Astrocyte (in vitro differentiated cells and primary cell): ENCODE measurements around the gene NTRK1. TPM values are rescaled to one million over a fixed set of nuclear protein-coding genes. Genes with fewer than 3 reads are reported as not detected.

Source experiments
- DNase-seq: peaks from one replicate; pipeline ENCODE4 v3.0.0-alpha.2; 2010; ENCODE audit warnings: low read depth
- FAIRE-seq: peaks from 2 replicates; lab custom pipeline; 2011; peaks lifted over from hg19 to GRCh38; lab: Jason Lieb, UNC
- H2AFZ ChIP-seq: 2 replicates; pipeline ENCODE4 v1.6.0; 2012; ENCODE audit warnings: low read depth, low read length, inconsistent platforms
- H3K27ac ChIP-seq: 2 replicates; pipeline ENCODE4 v1.5.1; 2011; ENCODE audit warnings: low read depth, low read length, inconsistent platforms
- H3K27me3 ChIP-seq: 2 replicates; pipeline ENCODE4 v1.6.0; 2011; ENCODE audit warnings: low read length, inconsistent platforms; ENCODE audit not compliant: insufficient read depth
- H3K36me3 ChIP-seq: 2 replicates; pipeline ENCODE4 v1.5.1; 2011; ENCODE audit warnings: low read length, inconsistent platforms; ENCODE audit not compliant: insufficient read depth
- H3K4me1 ChIP-seq: 2 replicates; pipeline ENCODE4 v1.5.1; 2011; ENCODE audit warnings: low read length, inconsistent platforms; ENCODE audit not compliant: insufficient read depth
- H3K4me2 ChIP-seq: 2 replicates; pipeline ENCODE4 v1.6.0; 2012; ENCODE audit warnings: low read length, inconsistent platforms
- H3K4me3 ChIP-seq: 2 replicates; pipeline ENCODE4 v1.5.1; 2011; ENCODE audit warnings: low read depth, mild to moderate bottlenecking, low read length, inconsistent platforms; ENCODE audit not compliant: insufficient read depth
- H3K79me2 ChIP-seq: 2 replicates; pipeline ENCODE4 v1.6.0; 2012; ENCODE audit warnings: mild to moderate bottlenecking, low read length, inconsistent platforms; ENCODE audit not compliant: insufficient read depth
- H3K9ac ChIP-seq: 2 replicates; pipeline ENCODE4 v1.6.0; 2012; ENCODE audit warnings: mild to moderate bottlenecking, low read length, inconsistent platforms
- H3K9me3 ChIP-seq: 2 replicates; pipeline ENCODE4 v1.5.1; 2012; ENCODE audit warnings: low read depth, mild to moderate bottlenecking, low read length, inconsistent platforms; ENCODE audit not compliant: insufficient read depth
- H4K20me1 ChIP-seq: 2 replicates; pipeline ENCODE4 v1.6.0; 2012; ENCODE audit warnings: low read length, inconsistent platforms; ENCODE audit not compliant: insufficient read depth
- H3K27ac Mint-ChIP-seq: one replicate; pipeline ENCODE4 v1.8.0; 2021; ENCODE audit warnings: mild to moderate bottlenecking, mixed read lengths; ENCODE audit not compliant: unreplicated experiment
- H3K27me3 Mint-ChIP-seq: one replicate; pipeline ENCODE4 v1.8.0; 2021; ENCODE audit warnings: low read depth, mixed read lengths; ENCODE audit not compliant: unreplicated experiment
- H3K36me3 Mint-ChIP-seq: one replicate; pipeline ENCODE4 v1.8.0; 2021; ENCODE audit warnings: low read depth, mixed read lengths; ENCODE audit not compliant: unreplicated experiment
- H3K4me1 Mint-ChIP-seq: one replicate; pipeline ENCODE4 v1.8.0; 2021; ENCODE audit warnings: low read depth, mixed read lengths; ENCODE audit not compliant: unreplicated experiment
- H3K4me3 Mint-ChIP-seq: one replicate; pipeline ENCODE4 v1.8.0; 2021; ENCODE audit warnings: mild to moderate bottlenecking, moderate library complexity, mixed read lengths; ENCODE audit not compliant: unreplicated experiment
- H3K9me3 Mint-ChIP-seq: one replicate; pipeline ENCODE4 v1.8.0; 2021; ENCODE audit warnings: mild to moderate bottlenecking, mixed read lengths; ENCODE audit not compliant: unreplicated experiment
- CTCF ChIP-seq: IDR thresholded peaks from 2 replicates; pipeline ENCODE4 v1.5.1; 2011; ENCODE audit warnings: low read depth, mild to moderate bottlenecking, inconsistent platforms, low read length, moderate library complexity; ENCODE audit not compliant: insufficient read depth
- EZH2 ChIP-seq: IDR thresholded peaks from 2 replicates; pipeline ENCODE4 v1.6.1; 2012; ENCODE audit warnings: mild to moderate bottlenecking, low read length, inconsistent platforms; ENCODE audit not compliant: insufficient read depth
- total RNA-seq: library from RNA; stranded (reverse); gene quantifications from 2 replicates; pipeline ENCODE4 v1.2.1, GENCODE V29; 2021

The NTRK1 gene
- total RNA-seq, 1 donor from 2014 or later: 0.27 TPM

- Histone ChIP-seq H3K36me3 (no peaks in the 10 kb centered on the region), H3K9ac (peak within 1 kb of the TSS; percentile 76), H3K4me1 (peaks cover 53% of the 10 kb centered on the region), H2AFZ (peak within 1 kb of the TSS; percentile 61), H3K79me2 (peaks cover 24% of the 10 kb centered on the region), H3K4me2 (peak within 1 kb of the TSS; percentile 82), H3K27ac (peak within 1 kb of the TSS; percentile 74), H4K20me1 (no peaks in the 10 kb centered on the region), H3K4me3 (peak within 1 kb of the TSS; percentile 63), H3K9me3 (no peaks in the 10 kb centered on the region), H3K27me3 (peaks cover 3% of the 10 kb centered on the region)
- peaks cover 32% of the 10 kb centered on the region for H3K27me3 Mint-ChIP-seq
- peaks cover 34% of the 10 kb centered on the region for H3K4me1 Mint-ChIP-seq
- DNase-seq (no peak), FAIRE-seq (no peak)
- peaks cover under 1% of the 10 kb centered on the region for H3K36me3 Mint-ChIP-seq
- TF ChIP-seq EZH2 (no peak), CTCF (no peak)
- no peaks in the 10 kb centered on the region for H3K9me3 Mint-ChIP-seq
- peak within 1 kb of the TSS; percentile 68 for H3K4me3 Mint-ChIP-seq
- no peak within 1 kb of the TSS for H3K27ac Mint-ChIP-seq
These were observed 32.6 kb downstream of the NTRK1 start, which contains the start of gene PEAR1 for GRCh38 chr1:156893048-156893953. Gene PEAR1, plus strand, starts transcription at chr1:156893718. Its CDS starts 10,209 bp downstream, at chr1:156903927.

DNA sequence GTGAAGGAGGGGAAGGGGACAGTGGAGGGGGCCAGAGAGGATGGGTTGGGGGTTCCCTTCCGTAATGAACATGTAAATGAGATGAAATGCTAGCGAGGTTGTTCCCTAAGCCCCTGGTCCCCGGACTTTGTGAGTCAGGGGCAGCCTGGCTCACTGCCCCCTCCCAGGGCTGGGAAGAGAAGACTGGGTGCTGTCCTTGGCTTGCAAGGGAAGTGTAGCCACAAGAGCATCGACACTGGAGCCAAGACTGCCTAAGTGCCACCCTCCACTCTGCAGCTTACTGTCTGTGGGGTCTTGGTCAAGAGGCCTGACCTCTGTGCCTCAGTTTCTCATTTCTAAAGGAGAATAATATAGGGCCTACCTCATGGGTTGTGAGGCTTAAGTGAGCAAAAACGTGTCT, 33.3 kb downstream of the NTRK1 start:
- peak overlapping the region; percentile 82 for H3K4me2 ChIP-seq
- no peak overlapping the region for H3K27ac Mint-ChIP-seq
- no peak for TF ChIP-seq EZH2
- no peak for TF ChIP-seq CTCF
- peaks cover 26% of the 10 kb centered on the region for H3K27me3 Mint-ChIP-seq
- H3K27me3 ChIP-seq: no peaks in the 10 kb centered on the region
- H3K9me3 ChIP-seq: no peaks in the 10 kb centered on the region
- FAIRE-seq: no peak
- H4K20me1 ChIP-seq: no peaks in the 10 kb centered on the region
- peak overlapping the region; percentile 68 for H3K4me3 Mint-ChIP-seq
- H3K4me1 ChIP-seq: peaks cover 60% of the 10 kb centered on the region
- DNase-seq: no peak
- H2AFZ ChIP-seq: peak overlapping the region; percentile 38
- peak overlapping the region; percentile 63 for H3K4me3 ChIP-seq
- H3K9me3 Mint-ChIP-seq: peaks cover 3% of the 10 kb centered on the region
- peaks cover 41% of the 10 kb centered on the region for H3K4me1 Mint-ChIP-seq
- H3K27ac ChIP-seq: peak overlapping the region; percentile 74
- H3K79me2 ChIP-seq: peaks cover 30% of the 10 kb centered on the region
- no peaks in the 10 kb centered on the region for H3K36me3 ChIP-seq
- peaks cover 2% of the 10 kb centered on the region for H3K36me3 Mint-ChIP-seq
- peak overlapping the region; percentile 76 for H3K9ac ChIP-seq
